Right ventricle myocardium inferior (tissue), 1 donor: ENCODE measurements around the gene OVCA2. TPM values are rescaled to one million over a fixed set of nuclear protein-coding genes. Genes with fewer than 3 reads are reported as not detected.

Source experiments
- ATAC-seq: fragments of 200-7000 bp; cut with Tn5 transposase; one replicate; pipeline ENCODE4 v1.9.1; 2020; ENCODE audit warnings: mild to moderate bottlenecking, moderate library complexity
- DNase-seq: peaks from one replicate; pipeline ENCODE4 v3.0.0; 2021; ENCODE audit errors: missing footprints
- intact Hi-C: fragments of 100-400 bp; cut with DNase I; formaldehyde crosslinking; loops from one replicate; pipeline ENCODE4 v1.11.0; 2022
- total RNA-seq: library from RNA; stranded (reverse); fragmentation: NEBNext Ultra II Directional; extraction: Animal tissue kit (Norgen Biotek cat#: 25700); gene quantifications from one replicate; pipeline ENCODE4 v1.2.1, GENCODE V29; 2021
- donor health status: DM: no; HTN: yes; CAD: no; lungs with severe emphysema.

Gene OVCA2
- total RNA-seq, 1 donor from 2014 or later: 14.3 TPM

DNA sequence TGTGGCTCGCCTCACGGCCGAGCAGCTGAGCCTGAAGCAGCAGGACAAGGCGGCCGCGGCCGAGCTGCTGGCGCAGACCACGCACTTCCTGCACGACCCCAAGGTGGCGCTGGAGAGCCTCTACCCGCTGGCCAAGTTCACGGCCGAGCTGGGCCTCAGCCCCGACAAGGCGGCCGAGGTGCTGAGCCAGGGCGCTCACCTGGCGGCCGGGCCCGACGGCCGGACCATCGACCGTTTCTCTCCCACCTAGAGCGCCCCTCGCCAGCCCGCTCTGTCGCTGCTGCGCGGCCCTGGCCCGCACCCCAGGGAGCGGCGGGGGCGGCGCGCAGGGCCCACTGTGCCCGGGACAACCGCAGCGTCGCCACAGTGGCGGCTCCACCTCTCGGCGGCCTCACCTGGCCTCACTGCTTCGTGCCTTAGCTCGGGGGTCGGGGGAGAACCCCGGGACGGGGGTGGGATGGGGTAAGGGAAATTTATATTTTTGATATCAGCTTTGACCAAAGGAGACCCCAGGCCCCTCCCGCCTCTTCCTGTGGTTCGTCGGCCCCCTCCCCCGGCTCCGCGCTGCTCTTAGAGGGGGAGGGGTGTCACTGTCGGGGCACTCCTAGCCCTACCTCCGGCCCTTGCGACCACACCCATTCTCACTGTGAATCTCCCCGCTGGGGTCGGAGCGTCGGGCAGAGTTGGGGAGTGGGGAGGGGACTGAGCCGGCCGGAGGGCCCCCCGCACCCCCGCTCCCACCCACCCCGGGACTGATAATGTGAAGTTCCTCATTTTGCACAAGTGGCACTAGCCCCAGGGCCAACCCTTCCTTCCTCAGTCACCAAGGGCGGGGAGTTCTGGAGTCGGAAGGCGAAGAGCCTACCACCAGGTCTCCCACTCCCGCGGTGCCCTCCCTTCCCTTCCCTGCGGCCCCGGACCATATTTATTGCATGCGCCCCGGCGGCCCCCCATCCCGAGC is 17.0 kb downstream of the OVCA2 start:
- intact Hi-C loops: loop anchor here (2.0 to 5.0 kb wide), 3 partner anchors 33 to 118 kb away; no protein-coding TSS in a partner anchor
- DNase-seq (peak; percentile 92), ATAC-seq (peak; percentile 35)

DNA sequence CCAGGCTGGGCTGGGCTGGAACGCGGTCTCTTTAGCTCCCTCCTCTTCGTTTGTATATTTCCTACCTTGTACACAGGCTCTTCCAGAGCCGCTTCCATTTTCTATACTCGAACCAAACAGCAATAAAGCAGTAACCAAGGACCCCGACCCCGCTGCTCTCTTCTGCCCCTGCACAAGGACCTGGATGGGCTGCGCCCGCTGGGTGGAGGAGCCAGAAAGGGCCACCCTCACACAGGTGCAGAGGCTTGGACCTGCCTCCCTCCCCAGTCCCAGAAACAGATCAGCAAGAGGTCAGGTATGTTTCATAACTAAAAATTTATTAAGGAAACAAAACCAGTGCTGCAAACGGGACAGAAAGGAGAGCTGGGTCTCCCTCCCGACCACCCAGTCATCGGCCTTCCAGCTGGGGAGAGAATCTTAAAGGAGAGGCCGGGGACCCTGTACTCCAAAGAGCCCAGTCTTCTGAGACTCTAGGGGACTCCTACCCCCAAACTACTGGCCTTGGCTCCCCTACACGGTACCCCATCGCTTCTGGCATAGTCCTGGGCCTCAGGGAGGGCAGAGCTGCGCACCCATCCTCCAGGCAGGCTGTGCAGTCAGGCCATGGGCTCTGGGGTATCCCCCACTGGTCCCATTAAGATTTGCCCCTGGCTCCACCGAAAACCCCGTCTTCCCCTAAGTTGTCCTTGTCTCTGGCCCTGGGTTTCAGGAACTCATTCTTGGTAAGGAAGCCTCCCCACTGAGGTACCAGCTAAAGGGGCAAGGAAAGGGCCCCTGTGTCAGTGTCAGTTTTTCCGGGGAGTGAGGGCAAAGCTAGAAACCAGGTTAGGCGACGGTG is 17.9 kb downstream of the OVCA2 start:
- intact Hi-C loops: loop anchor here (2.0 to 5.0 kb wide), 3 partner anchors 33 to 117 kb away; no protein-coding TSS in a partner anchor

DNA sequence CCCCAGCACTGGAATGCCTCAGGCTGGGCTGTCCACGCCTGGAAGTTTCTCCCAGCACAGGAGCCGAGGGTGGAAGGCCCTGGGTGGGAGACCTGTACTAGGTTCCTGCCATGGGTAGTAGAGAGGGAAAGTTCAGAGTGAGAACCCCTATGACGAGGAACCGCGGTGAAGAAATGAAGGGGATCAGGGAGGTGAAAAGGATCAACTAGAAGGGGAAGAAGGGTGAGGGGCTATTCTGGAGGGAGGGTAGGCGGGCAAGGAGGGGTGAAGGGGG is 18.5 kb downstream of the OVCA2 start:
- DNase-seq (no peak), ATAC-seq (no peak)
- intact Hi-C loops: no loop called here

More for the DNA sequence above, 17.9 kb downstream of the OVCA2 start:
- DNase-seq (peak; percentile 11), ATAC-seq (no peak)

DNA sequence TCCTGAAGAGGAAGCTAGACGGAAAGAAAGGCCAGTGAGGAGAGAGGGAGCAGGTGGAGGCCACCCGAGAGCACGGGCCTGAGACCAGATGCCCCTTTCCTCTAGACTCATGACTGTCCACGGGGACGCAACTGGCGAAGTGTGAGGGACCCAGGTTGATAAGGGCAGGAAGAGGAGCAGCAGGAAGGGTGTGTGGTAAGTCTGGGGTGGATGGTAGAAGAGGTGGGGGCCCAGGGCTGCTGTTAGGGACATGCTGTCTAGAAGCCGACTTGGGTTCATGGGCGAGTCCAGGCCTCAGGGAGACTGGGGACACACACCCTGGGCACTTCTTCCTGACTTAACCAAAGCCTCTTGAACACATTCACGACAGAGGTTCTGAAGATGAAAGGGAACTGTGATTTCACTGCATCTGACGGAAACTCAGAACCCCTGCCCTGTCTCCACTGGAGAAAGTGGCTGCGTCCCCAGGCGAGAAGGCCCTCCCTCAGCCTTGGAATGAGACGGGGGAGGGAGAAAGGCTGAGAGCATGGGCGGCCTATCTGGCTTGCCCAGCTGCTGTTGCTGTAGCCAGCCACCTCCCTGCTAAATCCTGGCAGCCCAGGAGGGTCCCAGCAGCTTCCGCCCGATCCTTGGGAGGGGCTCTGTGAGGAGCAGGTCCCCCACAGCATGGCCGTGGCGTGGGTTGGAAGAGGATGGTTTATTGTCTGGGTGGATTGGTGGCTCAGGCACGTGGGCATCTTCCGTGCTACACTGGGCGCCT is 19.0 kb downstream of the OVCA2 start:
- peak; percentile 5 for ATAC-seq
- DNase-seq: peak; percentile 57
- intact Hi-C loops: no loop called here

DNA sequence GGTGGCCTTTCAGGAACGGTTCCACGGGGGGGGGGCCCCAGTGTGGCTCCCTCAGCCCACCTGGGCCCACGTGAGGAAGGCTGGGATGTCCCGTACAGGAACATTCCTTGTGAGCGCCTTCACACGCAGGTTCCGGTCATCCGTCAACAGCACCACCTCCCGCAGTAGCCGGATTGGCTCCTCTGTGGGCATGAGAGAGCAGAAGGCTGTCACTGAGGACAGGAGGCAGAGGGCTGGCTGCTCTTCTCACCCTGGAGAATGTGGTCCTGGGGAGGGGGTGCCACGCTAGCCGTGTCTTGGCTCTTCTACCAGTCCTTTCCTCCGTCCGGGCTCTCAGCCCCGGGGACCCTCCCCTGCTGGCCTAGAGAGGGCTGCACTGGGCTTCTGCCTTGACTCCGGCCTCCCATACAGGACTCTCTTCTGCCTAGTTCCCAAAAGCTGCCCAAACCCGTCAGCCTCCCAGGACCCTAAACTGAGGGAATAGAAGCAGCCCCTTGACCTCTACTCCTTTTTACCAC is 19.7 kb downstream of the OVCA2 start:
- intact Hi-C loops: no loop called here
- no peak for ATAC-seq
- peak; percentile 52 for DNase-seq

DNA sequence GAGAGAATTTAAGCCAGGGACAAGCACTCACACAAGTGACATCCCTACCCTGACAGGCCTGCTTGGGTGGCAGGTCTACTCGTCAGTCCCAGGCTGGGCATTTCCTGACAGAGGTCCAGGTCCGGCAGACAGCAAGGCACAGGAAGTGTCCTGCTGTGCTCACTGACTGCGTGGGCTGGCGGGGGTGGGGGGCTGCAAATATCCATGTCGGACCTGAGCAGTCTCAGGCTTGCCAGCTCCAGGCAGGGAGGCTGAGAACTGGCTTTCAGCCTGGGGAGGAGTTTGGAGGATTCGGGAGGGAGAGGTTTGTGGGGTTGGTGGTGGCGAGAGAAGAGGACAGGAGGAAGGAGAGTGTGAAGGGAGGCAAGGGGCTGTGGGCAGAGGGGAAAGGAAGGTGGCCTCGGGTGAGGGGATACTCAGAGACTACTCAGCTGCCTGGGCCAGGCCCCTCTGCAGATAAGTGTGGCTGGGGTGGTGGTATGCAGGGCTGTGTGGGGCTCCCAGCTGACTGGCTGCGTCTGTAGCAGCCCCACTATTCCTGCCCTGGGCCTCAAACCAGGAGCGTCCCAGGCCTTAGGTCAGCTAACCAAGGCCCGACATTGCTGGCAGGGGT is 20.9 kb downstream of the OVCA2 start:
- no peak for ATAC-seq
- no peak for DNase-seq
- intact Hi-C loops: no loop called here

DNA sequence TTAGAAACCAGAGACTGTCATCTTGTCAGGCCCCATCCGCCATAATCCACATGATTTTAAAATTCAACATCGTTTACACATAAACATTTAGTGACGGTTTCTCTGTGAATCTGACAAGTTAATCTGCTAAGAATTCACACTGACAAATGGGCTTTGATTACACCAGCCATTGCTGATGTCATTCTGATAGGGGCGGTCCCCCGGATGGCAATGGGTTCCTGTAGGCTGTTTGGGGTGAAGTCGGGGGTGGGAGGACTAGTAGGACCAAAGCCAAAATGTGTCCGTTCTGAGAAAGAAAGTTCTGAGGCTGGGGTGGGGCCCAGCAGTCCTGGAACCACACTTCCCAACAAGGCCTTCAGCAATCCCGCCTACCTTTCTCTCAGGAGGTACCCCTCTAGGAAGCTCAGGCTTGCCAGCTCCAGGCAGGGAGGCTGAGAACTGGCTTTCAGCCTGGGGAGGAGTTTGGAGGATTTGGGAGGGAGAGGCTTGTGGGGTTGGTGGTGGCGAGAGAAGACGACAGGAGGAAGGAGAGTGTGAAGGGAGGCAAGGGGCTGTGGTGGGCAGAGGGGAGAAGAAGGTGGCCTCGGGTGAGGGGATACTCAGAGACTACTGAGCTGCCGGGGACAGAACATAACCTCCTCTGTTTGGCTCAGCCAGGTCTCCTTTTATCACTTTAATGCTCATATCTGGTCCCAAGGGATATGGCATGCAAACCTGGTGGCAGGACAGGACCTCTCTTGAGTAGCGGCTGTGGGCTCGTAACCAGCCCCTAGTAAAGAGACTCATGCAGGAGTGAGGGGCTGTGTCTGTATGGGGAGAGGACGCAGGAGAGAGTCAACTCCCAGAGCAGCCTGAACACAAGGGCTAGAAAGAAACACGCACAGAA is 21.7 kb downstream of the OVCA2 start:
- no peak for DNase-seq
- peak; percentile 14 for ATAC-seq
- intact Hi-C loops: no loop called here

DNA sequence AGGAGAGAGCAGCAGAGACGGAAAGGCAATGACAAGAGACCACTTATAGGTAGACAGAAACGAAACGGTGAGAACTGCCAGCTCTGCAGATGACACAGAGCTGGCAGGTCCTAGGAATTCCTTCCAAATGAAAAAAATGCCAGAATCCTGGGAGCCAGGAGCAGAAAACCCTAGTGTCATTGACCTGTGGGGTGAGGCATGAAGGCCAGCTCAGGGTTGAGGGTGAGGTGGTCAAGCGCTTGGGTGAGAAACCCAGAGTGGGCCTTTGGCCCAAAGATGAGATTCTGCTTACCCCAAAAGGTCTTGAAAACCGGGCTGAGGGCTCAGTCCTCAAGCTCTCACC is 22.3 kb downstream of the OVCA2 start:
- DNase-seq: no peak
- ATAC-seq: no peak
- intact Hi-C loops: no loop called here

DNA sequence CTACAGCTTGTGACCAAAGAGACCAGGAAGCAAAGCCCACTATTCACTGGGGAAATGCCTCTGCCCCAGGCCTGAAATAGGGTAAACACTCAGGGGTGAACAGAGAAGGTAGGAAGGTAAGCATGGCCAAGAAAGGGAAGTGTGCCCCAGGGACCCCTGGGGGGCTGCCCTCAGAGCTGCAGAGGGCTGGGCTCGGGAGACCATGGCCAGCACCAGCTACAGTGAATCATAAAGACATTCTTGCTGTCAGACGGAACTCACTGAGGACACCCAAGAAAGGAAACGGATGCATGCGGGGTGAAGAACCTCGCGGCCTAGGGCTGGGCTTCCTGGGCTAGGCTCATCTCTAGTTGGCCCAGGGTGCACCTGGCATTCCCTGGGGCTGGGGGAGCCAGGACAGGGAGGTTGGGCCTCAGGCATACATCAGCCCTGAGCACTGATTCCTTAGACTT is 22.7 kb downstream of the OVCA2 start:
- ATAC-seq: no peak
- intact Hi-C loops: no loop called here
- DNase-seq: no peak

DNA sequence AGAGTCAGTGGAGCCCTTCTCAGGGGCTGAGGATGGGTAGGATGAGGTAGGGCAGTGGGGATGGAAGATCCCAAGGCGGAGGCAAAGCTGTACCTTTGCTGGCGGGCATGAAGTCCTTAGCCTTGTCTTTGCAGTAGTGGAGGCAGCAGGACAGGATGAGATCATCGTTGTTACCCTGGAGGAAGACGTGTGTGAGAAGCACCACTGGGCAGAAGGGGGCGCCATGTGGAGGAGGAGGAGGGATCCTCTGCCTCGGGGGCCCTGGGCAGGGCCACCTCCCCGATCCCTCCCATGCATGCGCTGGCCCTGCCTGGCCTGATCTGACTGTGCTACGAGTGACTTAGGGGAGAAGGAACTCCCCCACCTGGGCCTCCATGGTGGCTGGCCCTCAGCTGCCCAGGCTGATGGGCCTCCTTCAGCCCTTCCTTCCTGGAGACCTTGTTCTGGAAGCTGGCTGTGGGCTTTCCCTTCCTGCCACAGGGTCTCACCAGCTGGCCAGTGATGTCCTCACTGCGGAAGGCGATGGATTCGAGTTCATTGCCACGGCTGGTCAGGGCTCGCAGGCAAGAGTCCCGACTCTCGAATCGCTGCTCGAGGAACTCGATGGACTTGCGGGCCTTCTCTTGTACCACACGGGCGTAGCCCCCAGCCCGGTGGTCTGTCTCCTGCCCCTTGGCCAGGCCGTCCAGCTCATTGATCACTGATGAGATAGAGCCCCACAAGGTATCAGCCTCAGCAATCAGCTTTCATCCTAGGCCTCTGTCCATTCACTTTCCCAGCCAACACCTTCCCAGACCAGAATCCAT is 23.4 kb downstream of the OVCA2 start:
- intact Hi-C loops: no loop called here
- ATAC-seq (no peak), DNase-seq (no peak)

DNA sequence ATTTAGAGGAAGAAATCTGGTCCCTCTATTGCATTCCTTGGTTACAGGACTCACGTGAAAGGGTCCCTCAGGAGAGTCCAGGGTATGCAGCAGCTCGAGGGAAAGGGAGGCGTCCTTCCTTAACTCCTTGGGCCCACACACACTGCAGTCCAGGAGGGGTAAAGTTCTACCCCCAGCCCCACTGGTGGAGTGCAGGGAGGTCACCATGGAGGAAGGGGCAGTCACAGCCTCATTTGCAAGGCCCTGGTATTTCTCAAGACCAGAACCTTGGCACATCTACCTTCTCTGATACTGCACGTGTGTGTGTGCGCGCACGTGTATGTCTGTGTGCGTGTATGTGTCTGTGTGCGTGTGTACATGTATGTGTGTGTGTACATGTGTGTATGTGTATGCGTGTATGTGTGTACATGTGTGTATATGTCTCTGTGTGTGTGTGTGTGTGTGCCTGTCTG is 24.2 kb downstream of the OVCA2 start:
- intact Hi-C loops: no loop called here
- ATAC-seq: peak; percentile 1
- DNase-seq: no peak

DNA sequence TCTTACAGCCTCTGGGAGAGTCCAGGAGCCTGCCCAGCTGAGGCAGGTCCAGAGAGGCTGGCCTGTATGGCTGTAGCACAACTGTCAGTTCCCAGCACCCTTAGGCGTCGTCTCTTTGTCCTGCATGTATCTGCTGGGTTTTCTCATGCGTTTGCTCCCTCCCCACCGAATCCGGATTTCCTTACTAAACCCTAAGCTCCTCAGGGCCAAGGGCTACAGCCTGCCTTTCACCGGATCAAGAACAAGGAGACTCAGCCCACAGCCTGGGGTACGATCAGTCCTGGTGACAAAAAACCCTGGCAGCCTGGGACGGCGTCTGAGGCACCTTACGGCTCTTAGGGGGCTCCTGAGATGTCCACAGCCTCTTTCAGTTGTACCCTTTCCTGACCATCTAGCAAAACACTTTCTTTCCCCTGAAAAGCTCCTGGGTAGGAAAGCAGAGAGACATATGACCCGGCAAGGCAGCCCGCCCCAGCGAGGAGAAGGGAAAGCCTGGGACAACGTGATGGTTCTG is 25.3 kb downstream of the OVCA2 start:
- intact Hi-C loops: no loop called here
- no peak for DNase-seq
- no peak for ATAC-seq

DNA sequence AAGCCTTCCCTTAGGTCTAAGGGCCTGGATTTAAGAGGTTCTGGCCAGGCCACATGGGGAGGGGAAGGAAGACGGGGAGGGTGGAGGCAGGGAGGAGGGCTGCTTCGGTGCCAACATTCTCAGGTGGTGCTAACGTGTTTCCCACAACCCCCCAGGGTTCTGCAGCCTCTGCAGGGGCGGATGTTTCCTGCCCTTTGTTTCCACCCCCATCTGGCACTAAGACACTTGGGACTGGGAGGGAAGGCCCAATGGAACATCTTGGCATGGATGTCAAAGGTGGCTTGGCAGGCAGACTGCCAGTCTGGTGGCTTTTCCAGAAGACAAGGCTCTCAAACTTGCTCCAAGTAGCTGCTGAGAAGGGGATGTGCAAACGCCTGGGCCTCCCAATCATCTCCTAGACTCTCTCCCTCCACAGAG is 25.8 kb downstream of the OVCA2 start:
- intact Hi-C loops: no loop called here
- DNase-seq (no peak), ATAC-seq (no peak)

DNA sequence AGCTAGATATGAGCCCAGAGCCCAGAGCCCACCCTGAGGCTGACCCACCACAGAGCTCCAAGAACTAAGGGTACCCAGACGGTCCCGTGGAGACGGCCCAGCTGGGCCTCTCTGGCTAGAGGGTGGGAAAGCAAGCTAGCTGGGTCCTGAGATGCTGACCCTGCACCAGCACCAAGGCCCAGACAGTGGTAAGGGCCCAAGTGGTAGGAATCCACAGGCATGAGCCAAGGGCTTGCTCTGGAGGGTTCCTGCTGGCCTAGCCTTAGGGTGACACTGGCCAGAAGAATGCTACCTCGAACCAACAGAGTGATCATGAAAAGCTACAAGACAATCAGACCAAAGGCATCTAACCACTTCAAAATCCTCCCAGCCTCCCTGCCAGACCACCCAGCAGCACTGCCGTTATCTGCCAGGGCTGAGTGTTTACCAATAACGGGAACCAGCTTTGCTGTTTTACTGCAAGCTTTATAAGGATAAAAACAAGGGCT is 26.3 kb downstream of the OVCA2 start:
- no peak for DNase-seq
- ATAC-seq: no peak
- intact Hi-C loops: no loop called here

DNA sequence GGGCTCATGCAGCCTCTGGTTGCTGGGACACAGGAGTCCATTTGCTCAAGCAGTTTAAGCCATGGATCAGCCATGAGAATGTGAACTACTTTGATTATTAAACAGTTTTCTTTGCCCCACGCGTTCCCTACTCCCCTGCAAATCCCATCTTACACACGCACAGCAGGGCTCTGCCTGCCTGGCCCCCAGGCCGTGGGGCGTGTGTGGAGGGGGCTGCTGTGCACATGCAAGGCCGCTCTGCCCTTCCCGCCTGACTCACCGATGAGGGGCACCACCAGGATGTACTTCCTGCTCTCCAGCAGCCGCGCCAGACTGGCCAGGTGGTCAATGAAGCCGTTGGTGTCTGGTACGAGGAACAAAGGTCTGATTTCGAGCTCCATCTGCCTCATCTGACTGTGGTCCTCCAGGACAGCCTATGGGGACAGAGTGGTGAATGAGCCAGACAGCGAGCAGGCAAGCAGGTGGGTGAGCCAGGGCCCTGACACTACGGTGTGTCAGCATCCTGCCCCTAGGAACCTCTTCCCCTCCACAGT is 26.8 kb downstream of the OVCA2 start:
- peak; percentile 8 for DNase-seq
- intact Hi-C loops: no loop called here
- no peak for ATAC-seq
